GM20431 (cell line): ENCODE data around the gene NOD2.

ENCODE experiments used
- in situ Hi-C: fragments of 300-500 bp; cut with MseI, MboI; formaldehyde crosslinking; loops from one replicate; pipeline ENCODE4 v1.15.0; 2020; ENCODE audit warnings: low sequenced_read_pairs; ENCODE audit not compliant: unreplicated experiment

The NOD2 gene

GRCh38 chr16:50688083-50688482 lies 5.3 kb upstream of the NOD2 start:
- in situ Hi-C loops = no loop called here

- in situ Hi-C loops = no loop called here
These were observed 4.5 kb upstream of the NOD2 start for GRCh38 chr16:50688867-50689266.

GRCh38 chr16:50690177-50690576 lies 3.2 kb upstream of the NOD2 start:
- in situ Hi-C loops = no loop called here

GRCh38 chr16:50692644-50692998 lies 785 bp upstream of the NOD2 start:
- in situ Hi-C loops = no loop called here

GRCh38 chr16:50694206-50694605 lies 800 bp downstream of the NOD2 start:
- in situ Hi-C loops = no loop called here

GRCh38 chr16:50695017-50696000 lies 1.9 kb downstream of the NOD2 start:
- in situ Hi-C loops = no loop called here

GRCh38 chr16:50696126-50696525 lies 2.7 kb downstream of the NOD2 start:
- in situ Hi-C loops = no loop called here

- in situ Hi-C loops = no loop called here
These were observed 3.4 kb downstream of the NOD2 start for GRCh38 chr16:50696575-50697420.

GRCh38 chr16:50697421-50697715 lies 4.0 kb downstream of the NOD2 start:
- in situ Hi-C loops = no loop called here

- in situ Hi-C loops = no loop called here
These were observed 4.7 kb downstream of the NOD2 start for GRCh38 chr16:50697881-50698767.

- in situ Hi-C loops = no loop called here
These were observed 6.1 kb downstream of the NOD2 start for GRCh38 chr16:50699326-50700159.

GRCh38 chr16:50702725-50703124 lies 9.3 kb downstream of the NOD2 start:
- in situ Hi-C loops = no loop called here

GRCh38 chr16:50704245-50704644 lies 10.8 kb downstream of the NOD2 start:
- in situ Hi-C loops = no loop called here

- in situ Hi-C loops = no loop called here
These were observed 12.2 kb downstream of the NOD2 start for GRCh38 chr16:50705436-50706110.

GRCh38 chr16:50706250-50706649 lies 12.8 kb downstream of the NOD2 start:
- in situ Hi-C loops = no loop called here

GRCh38 chr16:50708373-50709060 lies 15.1 kb downstream of the NOD2 start:
- in situ Hi-C loops = no loop called here

GRCh38 chr16:50709061-50709684 lies 15.8 kb downstream of the NOD2 start:
- in situ Hi-C loops = no loop called here

- in situ Hi-C loops = no loop called here
These were observed 16.6 kb downstream of the NOD2 start for GRCh38 chr16:50709980-50710379.
